NCI-H524 treated with DMSO at 0.1 percent for 48 hours (cell line): Measurements from ENCODE around the gene OPCML.

ENCODE experiments used
- DNase-seq: peaks from one replicate; lab custom pipeline; 2025; lab: John Stamatoyannopoulos, UW

Gene OPCML

DNA sequence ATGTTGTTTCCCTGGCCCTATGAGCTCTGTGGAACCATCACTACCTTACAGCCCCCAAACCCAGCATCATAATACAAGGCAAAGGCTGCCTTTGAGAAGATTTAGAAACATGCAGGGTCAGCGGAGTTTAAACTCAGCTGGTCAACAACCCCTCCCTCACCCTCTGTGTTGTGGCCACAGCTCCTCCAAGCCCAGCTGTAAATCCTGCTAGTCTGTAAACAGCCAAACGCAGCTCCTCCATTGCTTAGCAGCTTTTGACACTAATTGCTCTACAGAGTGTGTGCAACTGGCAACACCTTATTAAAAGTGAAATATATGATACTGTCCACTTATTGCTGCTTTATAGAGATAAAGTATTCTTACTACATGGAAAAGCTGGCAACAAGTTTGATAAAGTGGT is 29.1 kb downstream of the OPCML start:
- no peak for DNase-seq

DNA sequence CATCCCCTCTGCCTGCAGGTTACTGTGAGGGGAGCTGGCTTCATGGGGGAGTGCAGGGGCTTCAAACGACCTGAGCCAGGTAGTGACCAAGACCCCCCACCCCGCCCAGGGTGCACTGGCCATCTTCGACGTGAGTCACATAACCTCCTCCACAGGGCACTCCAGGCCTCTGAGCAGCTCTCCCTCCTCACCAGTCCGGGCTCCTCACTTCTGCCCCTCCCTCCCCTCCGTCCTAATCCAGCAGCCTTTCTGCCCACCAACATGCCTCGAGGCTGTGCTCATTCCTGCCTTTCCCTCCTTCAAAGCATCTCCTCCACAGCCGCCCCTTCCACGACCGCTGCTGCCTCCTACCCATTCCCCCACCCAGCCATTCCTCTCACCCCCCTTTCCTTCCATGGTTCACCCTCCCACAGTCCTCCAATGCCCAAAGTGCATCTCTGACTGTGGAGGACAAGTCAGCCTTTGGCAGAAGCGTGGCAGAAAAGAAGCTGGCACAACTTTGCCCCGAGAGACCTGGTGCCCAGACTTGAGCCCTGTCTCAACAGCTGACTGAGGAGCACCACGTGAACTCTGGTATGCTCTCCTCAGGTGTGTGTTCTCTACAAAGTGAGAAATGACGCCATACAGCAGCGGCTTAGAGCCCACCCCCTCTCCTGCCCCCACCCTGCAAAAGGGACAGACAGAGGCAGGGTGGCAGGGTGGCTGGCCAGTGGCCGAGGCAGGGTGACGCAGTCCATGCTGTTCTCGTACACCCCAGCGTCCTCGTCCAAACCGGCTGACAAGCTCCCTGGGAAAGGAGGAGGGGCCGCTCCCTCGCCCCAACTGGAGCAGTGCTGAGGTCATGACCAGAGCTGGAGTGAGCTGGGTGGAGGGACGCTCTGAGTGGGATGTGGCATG is 30.4 kb downstream of the OPCML start:
- DNase-seq: no peak

DNA sequence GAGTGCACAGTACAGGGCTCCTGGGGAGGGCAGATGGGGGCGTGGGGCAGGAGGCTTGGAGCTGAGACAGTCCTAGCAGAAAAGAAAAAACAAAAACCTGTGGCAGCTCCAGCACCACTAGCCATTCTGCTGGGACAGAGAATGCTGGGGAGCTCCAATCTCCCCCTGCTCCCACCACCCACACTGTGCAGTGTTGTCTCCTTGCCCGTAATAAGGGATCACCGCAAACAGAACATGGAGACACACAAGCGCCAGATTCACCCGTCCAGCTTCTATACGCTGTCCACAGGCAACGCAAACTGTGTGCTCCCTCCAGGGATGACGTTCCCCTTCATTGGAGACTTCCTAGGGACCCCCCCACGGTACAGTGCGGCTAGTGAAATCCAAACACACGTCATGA is 31.4 kb downstream of the OPCML start:
- no peak for DNase-seq

DNA sequence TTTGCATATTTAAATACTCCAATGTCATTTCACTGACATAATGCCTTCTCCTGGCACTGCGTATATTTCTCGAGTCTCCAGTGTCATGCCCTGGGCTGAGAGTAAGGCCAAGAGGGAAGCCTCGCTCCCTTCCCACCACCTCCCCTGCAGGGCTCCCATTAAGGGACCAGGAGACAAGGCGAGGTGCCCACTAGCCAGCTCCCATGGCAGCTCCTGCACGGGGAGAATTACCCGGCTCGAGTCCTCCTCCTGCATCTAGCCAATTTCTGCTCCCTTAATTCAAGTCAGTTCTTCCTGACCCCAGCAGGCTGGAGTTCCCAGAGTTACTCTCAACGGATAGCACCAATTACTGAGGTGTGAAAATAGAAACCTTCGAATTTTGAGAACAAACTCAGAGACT is 31.9 kb downstream of the OPCML start:
- DNase-seq: no peak

DNA sequence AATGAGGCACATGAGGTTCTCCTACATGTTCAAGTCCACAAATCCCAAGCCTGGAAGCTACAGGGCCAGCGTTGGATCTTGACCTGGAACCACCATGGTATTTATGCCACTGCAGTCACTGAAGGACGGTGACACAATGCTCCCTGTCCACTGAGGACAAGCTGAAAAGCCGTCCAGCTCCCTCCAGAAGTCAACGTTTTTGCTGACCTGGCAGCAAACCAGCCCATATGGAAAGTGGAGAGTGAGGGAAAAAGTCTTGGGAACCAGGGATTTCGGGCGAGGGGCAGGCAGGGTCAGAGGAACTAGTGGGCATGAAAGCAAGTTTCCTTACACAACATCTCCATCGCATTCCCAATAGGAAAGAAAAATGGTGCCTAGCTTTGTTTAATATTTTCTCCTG is 33.3 kb downstream of the OPCML start:
- no peak for DNase-seq

DNA sequence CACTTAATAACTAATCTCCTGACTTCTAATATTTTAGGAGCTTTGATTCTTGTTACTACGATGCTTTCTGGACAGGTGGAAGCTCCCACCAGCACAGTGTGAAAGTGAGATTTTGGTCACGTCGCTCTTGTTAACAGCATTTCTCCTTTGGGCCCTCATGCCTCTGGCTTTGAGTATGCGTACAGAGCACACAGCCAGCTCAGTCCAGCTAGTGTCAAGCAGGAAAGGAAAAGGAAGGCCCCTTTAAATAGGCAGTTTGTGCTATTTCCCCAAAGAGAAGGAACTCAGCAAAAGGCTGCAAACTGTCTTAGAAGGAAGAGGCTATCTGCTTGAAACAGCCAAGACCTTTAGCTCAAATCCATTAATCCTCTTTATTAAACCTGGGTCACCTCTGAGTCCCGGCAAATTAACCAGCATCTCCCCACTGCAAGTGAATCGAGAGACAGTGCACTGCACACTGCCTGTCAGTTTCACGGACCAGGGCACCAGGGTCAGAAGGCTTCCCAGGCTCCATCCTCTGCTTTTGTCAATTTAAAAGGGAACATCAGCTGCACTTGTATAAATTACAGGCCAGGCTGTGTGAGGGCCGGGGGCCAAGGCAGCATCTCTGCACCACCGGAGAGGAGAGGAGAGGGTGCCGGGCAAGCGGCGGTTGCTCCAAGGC is 34.7 kb downstream of the OPCML start:
- no peak for DNase-seq

DNA sequence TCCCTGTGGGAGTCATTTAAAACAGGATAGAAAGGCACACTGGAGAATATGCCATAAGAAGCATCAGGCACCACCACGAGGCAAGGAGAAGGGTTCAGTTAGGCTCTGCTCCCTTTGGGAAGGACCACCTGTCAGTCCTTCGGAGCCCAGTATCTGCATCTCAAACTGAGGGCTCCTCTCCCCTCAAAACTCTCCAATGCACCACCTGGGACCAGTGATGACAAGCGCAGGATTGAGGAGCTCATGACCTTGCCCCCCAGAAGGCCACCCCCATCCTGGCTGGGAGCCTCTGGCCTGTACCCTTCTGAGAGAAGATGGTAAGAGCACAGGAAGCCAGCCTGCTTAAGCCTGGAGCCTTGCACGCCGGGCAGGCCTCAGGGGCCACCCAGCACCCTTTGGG is 39.4 kb downstream of the OPCML start:
- DNase-seq: no peak

DNA sequence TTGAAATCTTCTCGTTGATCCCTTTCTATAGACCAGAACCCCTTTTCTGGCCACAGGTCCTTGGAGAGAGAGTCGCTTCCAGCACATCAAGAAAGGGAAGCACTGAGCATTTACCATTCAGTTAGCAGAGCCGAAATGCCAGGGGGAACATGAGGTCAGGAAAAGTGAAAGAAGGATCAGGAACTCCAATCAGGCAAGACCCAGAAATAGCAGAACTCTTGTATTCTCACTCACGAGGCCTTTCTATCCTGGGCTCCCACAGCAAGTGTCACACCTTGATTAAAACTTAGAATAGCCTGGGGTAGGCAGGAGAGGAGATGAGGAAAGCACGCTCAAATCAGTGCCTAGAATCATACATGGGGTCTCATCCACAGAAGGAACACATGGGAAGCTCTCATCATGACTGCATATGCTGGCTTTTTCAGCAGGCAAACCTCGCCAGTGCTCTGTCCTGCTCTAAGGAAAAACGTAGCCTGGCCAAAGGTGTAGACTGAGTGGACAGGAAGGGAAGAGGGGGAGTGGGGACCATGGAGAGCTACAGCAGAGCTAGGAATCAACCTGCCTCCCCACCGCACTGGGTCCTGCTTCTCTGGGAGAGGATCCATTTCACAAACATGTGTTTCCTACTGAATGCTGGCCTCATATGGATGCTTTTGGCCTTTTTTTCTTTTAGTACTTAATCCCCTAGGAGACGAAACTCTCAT is 40.5 kb downstream of the OPCML start:
- DNase-seq: no peak

DNA sequence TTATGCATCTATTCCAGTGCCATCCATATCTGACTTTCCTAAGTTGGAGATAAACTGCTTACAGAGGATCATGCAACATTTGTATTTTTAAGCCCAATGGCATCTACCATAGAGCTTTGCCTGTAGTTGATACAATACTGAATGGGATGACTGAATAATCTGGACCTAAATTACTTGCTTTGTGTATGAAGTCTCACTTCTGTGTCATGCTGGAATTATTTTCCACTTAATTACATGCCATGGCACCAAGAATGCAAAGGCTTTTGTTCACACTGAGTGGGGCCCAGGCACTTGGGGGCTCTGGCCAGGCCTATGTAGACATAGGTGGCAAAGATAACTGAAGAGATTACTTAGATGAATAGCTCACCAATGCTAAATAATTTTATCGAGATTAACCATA is 51.6 kb downstream of the OPCML start:
- no peak for DNase-seq

DNA sequence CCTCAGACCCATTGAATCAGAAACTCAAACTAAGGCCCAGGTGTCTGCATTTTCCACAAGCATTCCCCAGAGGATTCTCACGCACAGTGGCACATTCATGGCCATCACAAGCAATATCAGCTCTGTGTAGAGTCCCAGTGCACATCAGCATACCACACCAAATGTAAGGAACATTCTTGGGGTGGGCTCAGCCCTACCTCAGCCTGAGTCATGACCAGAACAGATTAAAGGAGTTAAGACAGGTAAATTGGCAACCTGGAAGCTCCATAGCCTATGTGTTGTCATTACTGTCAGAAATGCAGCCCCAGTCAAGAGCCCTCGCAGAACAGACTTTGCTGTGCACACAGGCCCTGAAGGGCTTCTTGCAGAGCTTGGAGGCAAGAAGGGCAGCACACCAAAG is 53.1 kb downstream of the OPCML start:
- no peak for DNase-seq

DNA sequence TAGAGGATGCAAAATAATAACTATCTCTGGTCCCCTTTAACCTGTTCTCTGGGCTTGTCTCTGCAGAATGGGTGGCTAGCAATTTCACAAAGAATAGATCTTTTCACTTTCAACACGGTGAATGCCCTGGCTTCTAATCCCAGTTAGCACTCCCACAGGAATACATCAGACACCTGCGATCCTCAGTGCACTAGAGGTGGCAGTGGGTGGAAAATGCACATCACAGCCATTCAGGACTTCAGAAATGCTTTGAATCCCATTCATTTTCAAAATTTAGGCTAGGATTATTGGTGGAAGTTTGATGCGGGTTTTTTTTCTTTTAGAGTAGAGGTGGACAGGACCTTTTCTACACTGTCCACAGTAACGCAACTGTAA is 55.1 kb downstream of the OPCML start:
- DNase-seq: no peak

DNA sequence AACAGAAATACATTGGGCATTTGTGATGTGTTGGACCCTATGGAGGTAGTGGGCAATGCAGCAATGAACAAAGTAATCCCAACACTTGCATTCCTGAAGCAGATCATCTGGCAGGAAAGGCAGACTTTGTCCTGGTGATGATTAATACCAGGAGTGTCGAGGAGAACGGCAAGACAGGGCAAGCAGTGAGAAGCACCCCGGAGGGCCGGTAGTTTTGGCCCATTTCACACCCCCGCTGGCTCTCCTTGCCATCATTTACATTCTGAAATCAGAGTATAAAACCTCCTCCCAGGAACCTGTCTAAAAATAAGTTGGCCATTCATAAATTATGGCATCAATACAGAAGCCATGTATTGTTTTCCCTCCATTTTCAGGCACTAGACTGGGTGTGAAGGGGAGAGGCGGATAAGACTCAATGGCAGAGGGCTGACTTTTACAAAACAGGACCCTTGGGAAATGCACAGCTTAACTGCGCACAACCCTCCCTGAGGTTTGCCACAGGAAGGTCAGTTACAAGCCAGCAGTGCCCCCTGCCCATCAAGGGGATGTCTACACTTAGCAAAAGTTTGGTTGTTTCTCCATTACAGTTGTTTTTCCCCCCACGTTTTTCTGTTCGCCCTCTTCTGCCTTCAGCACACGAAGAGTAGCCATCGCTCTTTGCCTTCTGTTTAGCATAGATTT is 55.6 kb downstream of the OPCML start:
- DNase-seq: no peak

DNA sequence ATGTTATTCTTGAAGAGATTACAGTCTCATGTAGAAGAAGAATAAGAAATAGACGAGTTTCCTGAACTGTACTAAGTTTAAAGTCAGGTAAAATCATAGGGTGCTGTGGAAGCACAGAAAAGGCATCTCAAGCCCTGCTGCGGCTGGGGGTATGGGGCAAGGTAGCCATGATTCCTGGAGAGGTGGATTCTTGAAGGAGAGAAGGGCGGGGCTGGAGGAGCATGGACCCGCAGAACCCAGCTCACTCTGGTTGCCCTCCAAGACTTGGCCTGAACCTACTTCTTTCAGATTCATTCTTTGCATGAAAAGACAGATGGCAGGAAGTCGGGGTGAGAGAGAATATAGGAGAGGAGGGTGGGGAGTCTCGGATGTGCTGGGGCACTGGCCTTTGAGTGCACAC is 57.8 kb downstream of the OPCML start:
- DNase-seq: no peak

DNA sequence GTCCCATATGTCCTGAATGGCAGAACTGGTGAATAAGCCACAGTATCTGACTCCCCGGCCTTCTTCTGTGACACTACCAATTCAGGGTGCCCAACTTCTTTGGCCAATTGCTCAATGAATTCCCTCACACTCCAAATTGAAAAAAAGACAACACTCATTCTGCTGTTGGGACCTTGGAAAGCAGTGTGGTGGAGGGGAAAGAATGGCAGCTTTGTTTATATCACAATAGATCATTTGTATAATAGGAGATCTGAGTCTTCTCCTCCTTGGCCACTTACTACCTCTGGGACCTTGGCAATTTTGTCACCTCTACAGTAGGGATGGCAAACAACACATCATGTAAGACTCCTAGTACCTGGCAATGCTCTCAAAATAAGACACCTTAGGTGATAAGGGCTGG is 64.6 kb downstream of the OPCML start:
- no peak for DNase-seq

DNA sequence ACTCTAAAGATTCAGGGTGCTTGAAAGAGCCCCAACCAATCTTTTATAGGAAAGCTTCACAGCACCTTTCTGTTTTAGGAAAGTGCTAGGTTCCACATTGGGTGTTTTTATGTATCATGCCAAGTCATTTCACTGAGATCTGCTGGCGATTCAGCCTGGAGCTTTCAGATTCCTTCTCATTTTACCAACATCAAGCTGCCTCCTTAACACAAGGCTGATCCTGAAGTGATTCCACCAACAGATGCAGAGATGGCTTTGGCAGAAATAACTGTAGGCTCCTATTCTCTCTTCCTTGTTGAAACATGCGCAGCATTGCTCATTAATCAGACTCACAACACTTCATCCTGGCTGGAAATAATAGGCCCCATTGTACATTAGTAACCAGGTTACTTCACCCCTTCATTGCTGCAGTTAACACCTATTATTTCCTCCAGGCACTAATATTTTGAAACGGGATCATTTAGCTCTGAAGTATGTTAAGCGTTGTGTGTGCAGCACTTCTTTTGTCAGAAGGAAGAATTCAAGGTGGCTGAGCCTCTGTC is 89.0 kb downstream of the OPCML start:
- DNase-seq: no peak

DNA sequence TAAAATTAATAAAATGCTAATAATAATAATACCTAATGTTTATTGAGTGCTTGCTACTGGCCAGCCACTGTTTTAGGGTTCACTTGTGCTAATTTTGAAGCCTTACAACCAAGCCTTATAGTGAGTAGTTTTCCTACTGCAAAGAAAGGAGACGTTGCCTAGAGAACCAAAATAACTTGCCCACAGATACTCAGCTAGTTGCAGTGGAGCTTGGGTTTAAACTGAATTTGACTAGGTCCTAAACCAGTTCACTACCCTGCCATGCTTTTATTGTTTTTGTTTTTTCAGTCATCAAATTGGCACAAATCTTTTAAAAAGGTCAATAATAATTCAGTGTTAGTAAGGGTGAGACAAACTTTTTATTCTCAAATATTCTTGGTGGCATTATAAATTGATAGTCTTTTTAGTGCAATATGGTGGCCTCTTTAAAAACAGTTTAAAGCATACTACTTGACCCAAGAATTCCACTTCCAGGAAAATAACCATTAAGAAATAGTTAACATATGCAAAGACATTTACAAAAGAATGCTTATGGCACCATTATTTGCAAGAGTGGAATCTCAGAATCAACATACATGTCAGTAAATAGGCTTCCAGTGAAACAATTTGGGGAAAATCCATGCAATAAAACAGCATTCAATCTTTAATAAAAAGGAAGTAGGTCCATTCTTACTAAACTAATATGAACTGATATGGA is 90.2 kb downstream of the OPCML start:
- no peak for DNase-seq

DNA sequence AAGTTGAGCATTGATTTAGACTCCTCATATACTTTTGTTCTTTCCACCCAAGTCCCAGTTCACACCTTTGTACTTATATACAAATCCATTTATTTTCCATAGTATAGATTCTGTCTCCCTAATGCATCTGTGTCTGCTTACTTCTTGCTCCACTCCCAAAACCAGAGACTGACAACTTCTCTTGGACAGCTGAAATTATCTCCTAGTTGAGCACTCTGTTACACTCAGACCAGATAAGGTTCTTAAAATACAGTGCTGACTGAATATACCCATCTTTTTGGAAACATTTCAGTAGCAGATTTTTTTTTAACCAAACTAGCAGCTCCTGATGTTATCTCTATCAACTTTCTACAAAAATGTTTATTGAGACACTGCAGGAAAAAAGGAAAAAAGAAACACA is 106.3 kb downstream of the OPCML start:
- DNase-seq: no peak

DNA sequence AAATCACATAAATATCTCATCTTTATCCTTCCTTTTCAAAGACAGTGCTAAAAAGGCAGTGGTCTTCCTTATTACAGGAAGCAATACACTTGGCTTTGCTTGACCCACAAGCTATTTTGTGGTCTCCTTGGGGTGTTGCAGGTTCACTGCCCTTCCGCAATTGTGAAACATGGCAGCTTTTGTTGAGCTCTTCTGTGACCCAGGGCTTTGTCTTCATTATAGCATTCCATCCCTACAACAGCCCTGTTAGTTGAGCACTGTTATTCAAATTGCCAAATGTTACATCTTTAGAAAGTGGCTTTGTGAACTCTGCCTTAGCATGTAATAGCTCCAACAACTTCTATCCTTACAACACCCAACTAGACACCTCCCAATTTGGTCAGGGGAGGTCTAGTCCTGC is 107.1 kb downstream of the OPCML start:
- no peak for DNase-seq

DNA sequence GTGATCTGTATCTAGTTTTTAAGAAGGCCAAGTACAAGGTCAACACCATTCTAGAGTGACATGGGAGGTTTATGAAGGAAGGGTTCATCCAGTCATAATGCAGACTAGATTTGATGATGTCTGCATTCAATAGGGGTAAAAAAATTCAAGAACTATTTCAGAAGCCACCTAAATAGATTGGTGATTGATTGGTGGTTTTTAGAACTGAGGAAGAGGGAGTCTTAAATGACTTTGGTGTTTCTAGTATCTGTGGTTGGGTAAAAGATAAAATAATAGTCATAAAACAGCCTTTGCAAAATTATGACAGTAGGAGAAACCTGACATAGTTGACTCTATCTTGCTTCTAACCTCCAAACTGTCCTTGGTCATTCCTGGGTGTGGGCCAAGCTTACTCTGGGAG is 114.1 kb downstream of the OPCML start:
- no peak for DNase-seq

DNA sequence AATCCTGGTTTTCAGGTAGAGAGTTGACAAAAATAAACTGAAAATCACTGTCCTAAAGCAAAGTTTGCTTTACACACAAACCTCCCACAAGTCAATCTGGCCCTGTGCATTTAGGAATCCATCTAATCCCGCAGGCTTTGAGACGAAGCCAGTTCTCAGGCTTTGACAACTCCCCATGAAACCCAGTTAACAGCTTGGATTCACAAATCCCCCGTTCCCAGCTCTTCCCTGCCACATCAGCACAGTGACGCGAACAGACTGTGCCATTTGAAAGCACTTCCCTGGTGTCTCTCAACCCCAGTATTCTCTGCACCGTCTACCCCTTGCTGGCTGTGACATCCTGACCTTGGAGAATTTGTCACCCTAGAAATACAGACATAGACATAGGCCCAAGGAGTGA is 117.8 kb downstream of the OPCML start:
- no peak for DNase-seq

DNA sequence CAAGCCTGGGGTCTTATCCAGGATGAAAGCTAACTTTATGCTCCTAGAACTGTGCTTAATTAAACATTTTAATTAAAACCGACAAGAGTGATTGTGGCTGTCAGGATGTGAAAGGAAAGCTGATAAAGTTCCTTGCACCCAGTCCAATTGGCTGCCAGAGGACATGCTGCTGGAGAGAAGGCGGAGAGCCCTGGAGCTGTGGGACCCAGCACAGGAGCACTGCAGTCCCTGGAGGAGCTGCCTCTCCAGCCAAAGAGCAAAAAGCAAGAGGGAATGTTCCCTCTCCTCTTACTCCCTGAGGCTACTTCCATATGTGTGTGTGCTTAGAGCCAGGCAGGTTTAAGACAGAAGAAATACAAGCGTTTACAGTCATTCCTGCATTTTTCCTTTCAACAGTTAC is 118.6 kb downstream of the OPCML start:
- DNase-seq: no peak

DNA sequence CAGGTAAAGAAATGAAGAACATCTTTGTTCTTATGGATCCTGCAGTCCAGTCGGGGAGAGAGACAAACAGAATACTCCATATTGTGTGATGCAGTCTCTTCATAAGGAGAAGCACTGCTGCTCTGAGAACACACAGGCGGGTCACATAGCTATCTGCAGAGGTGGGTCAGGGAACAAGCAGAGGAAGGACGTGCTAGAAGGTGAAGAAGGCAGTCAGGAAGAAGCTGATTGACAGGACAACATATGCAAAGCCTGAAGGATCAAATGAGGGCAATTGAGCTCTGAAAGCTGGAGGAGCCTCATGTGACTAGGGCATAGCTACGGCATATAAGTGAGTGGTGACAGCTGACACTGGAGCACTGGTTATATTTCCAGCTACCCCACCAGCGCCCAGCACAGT is 122.5 kb downstream of the OPCML start:
- no peak for DNase-seq
